Naive thymus-derived CD4-positive, alpha-beta T cell (primary cell): Measurements from ENCODE around the gene NTF4. TPM values are rescaled to one million over a fixed set of nuclear protein-coding genes. Genes with fewer than 3 reads are reported as not detected.
"Not testable (repeated sequence)": the region's sequence is repeated elsewhere in the genome, so short reads cannot be mapped to it uniquely, and the experiment has no call there.

Experiments
- ATAC-seq: fragments of 150-1000 bp; cut with Tn5 transposase; 2 replicates; pipeline ENCODE4 v1.10.0; 2021; ENCODE audit warnings: mild to moderate bottlenecking, moderate library complexity
- CTCF ChIA-PET: fragments of 350-600 bp; sonication (Branson Sonifier 250); formaldehyde crosslinking; loops from one replicate; lab custom pipeline; 2021; ENCODE audit warnings: antibody characterized with exemption; lab: Charles Lee
- POLR2A ChIA-PET: fragments of 350-600 bp; sonication (Branson Sonifier 250); formaldehyde crosslinking; loops from one replicate; lab custom pipeline; 2021; ENCODE audit warnings: antibody characterized with exemption, inconsistent platforms; lab: Charles Lee
- DNase-seq, 9 donors: peaks; one replicate each; pipeline versions ENCODE4 v3.0.0 to v3.0.0-alpha.2; 2020 to 2022; ENCODE audit warnings: mixed read lengths in 1 of 9
- H3K27ac ChIP-seq: one replicate; pipeline ENCODE4 v1.7.0; 2013; ENCODE audit warnings: mild to moderate bottlenecking, low read depth, low read length, moderate library complexity
- H3K27me3 ChIP-seq, 2 donors: one replicate each; pipeline ENCODE4 v1.7.0; 2013; ENCODE audit warnings: low read length in 2 of 2, mild to moderate bottlenecking in 2 of 2, moderate library complexity in 2 of 2; ENCODE audit not compliant: control insufficient read depth in 2 of 2, insufficient read depth in 2 of 2
- H3K36me3 ChIP-seq, 3 experiments: 1 replicate in 2 of 3; 2 replicates in 1 of 3; pipeline ENCODE4 v1.7.0; 2013; ENCODE audit warnings: low read length in 3 of 3, mild to moderate bottlenecking in 3 of 3, moderate library complexity in 1 of 3; ENCODE audit not compliant: insufficient read depth in 3 of 3, control insufficient read depth in 2 of 3
- H3K4me1 ChIP-seq, 2 donors: one replicate each; pipeline ENCODE4 v1.7.0; 2013; ENCODE audit warnings: low read length in 2 of 2, mild to moderate bottlenecking in 2 of 2, moderate library complexity in 1 of 2; ENCODE audit not compliant: control insufficient read depth in 2 of 2, insufficient read depth in 2 of 2
- H3K4me3 ChIP-seq: 2 replicates; pipeline ENCODE4 v1.7.0; 2013; ENCODE audit warnings: mild to moderate bottlenecking, low read length
- H3K9me3 ChIP-seq, 3 experiments: 1 replicate in 2 of 3; 2 replicates in 1 of 3; pipeline ENCODE4 v1.7.0; 2013; ENCODE audit warnings: low read length in 3 of 3; ENCODE audit not compliant: control insufficient read depth in 2 of 3
- H3K27ac Mint-ChIP-seq, 9 donors: one replicate each; pipeline ENCODE4 v1.8.0; 2020 to 2022; ENCODE audit warnings: mixed read lengths in 9 of 9, mild to moderate bottlenecking in 8 of 9, moderate library complexity in 5 of 9, inconsistent platforms in 2 of 9
- H3K27me3 Mint-ChIP-seq, 5 donors: one replicate each; pipeline ENCODE4 v1.8.0; 2021 to 2022; ENCODE audit warnings: mixed read lengths in 5 of 5, mild to moderate bottlenecking in 1 of 5
- H3K36me3 Mint-ChIP-seq, 5 donors: one replicate each; pipeline ENCODE4 v1.8.0; 2020 to 2022; ENCODE audit warnings: mixed read lengths in 5 of 5, mild to moderate bottlenecking in 3 of 5, inconsistent platforms in 1 of 5
- H3K4me1 Mint-ChIP-seq, 7 donors: one replicate each; pipeline ENCODE4 v1.8.0; 2020 to 2022; ENCODE audit warnings: mixed read lengths in 7 of 7, mild to moderate bottlenecking in 3 of 7, inconsistent platforms in 1 of 7
- H3K4me3 Mint-ChIP-seq, 10 donors: one replicate each; pipeline ENCODE4 v1.8.0; 2020 to 2022; ENCODE audit warnings: mild to moderate bottlenecking in 10 of 10, mixed read lengths in 10 of 10, moderate library complexity in 6 of 10, inconsistent platforms in 2 of 10
- H3K9me3 Mint-ChIP-seq, 11 donors: one replicate each; pipeline ENCODE4 v1.8.0; 2020 to 2022; ENCODE audit warnings: mixed read lengths in 11 of 11, mild to moderate bottlenecking in 4 of 11, inconsistent platforms in 1 of 11, moderate library complexity in 1 of 11
- intact Hi-C, 2 donors: fragments of 100-400 bp; cut with micrococcal nuclease; formaldehyde crosslinking; loops; one replicate each; pipeline ENCODE4 v1.15.1; 2023
- polyA plus RNA-seq, 2 donors: library from polyadenylated mRNA; unstranded; fragments of 300-500 nt; fragmentation: Illumina TruSeq; gene quantifications; one replicate each; pipeline ENCODE4 v1.2.3, GENCODE V29; 2021
- total RNA-seq, 6 experiments: library from RNA in 5 of 6; stranded (reverse) in 5 of 6; gene quantifications; 1 replicate in 5 of 6; 2 replicates in 1 of 6; pipeline ENCODE4 v1.2.3 and lab custom pipeline; 2021 to 2026

NTF4 gene
- total and polyA plus RNA-seq, 7 experiments from 2014 or later = not detected

DNA sequence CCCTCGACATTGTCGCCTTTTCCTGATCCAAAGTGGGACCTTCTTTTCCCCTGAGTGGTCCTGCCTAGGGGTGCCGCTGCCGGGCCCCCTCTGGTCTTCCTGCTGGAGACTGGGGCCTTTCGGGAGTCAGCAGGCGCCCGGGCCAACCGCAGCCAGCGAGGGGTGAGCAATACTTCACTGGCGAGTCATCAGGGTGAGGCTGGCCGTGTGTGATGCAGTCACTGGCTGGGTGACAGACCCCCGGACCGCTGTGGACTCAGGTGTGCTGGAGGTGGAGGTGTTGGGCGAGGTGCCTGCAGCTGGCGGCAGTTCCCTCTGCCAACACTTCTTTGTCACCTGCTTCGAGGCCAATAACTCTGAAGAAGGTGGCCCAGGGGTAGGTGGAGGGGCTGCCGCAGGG lies 22.4 kb downstream of the NTF4 start:
- no peaks in the 10 kb centered on the region for H3K27me3 Mint-ChIP-seq
- no peak for DNase-seq
- H3K4me1 Mint-ChIP-seq = no peaks in the 10 kb centered on the region
- H3K27ac Mint-ChIP-seq = no peak overlapping the region
- H3K36me3 Mint-ChIP-seq = no peaks in the 10 kb centered on the region
- no peaks in the 10 kb centered on the region for H3K9me3 Mint-ChIP-seq
- intact Hi-C loops = no loop called here
- ChIA-PET CTCF (no interaction called here), POLR2A (no interaction called here)
- H3K4me3 Mint-ChIP-seq = no peak overlapping the region
- Histone ChIP-seq H3K9me3 (no peaks in the 10 kb centered on the region), H3K4me3 (no peak overlapping the region), H3K36me3 (no peaks in the 10 kb centered on the region), H3K4me1 (no peaks in the 10 kb centered on the region), H3K27me3 (no peaks in the 10 kb centered on the region), H3K27ac (no peak overlapping the region)
- no peak for ATAC-seq

DNA sequence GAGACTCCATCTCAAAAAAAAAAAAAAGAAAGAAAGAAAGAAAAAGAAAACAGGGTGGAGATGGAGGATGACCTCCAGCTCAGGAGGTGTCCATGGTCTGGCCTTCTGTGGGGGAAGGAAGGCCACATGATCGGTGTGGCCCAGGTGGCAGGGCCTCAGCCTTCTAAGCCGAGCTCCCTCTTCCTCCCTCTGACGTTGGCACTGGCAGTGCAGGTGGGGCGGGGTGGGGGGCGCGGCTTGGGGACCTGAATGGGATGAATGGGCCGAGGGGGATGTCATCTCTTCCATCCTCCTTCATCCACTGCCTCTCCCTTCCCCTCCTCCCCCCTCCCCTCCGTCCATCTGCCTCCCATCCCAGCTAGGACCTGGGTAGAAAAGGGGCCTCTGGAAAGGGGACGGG lies 24.9 kb downstream of the NTF4 start:
- DNase-seq, intact Hi-C loops, H3K9me3 ChIP-seq, H3K27me3 ChIP-seq, H3K27me3 Mint-ChIP-seq, H3K36me3 Mint-ChIP-seq, H3K36me3 ChIP-seq, ATAC-seq, H3K27ac ChIP-seq, H3K4me3 ChIP-seq, H3K27ac Mint-ChIP-seq, POLR2A ChIA-PET, CTCF ChIA-PET, H3K4me1 ChIP-seq, H3K4me3 Mint-ChIP-seq, H3K4me1 Mint-ChIP-seq, H3K9me3 Mint-ChIP-seq: not testable (repeated sequence)

DNA sequence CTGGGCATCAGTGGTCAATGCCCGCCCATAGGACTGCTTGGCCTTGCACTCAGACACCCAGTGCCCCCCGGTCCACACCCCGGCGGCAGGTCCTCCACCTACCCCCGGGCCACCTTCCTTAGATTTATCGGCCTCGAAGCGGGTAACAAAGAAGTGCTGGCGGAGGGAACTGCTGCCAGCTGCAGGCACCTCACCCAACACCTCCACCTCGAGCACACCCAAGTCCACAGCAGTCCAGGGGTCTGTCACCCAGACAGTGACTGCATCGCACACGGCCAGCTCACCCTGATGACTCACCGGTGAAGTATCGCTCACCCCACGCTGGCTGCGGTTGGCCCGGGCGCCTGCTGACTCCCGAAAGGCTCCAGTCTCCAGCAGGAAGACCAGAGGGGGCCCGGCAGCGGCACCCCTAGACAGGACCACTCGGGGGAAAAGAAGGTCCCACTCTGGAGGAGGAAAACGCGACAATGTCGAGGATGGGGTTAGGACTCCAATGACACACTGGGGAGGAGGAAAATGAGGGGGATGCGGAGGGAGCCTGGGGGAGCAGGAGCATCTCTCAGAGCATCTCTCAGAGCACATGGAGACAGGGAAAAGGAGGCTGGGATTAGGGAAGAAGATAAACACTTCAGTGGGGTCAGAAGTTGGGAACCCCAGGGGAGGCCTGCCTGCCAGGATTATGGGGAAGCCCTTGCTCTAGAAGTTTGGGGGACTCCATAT lies 25.9 kb downstream of the NTF4 start:
- H3K4me3 Mint-ChIP-seq, DNase-seq, H3K9me3 ChIP-seq, H3K4me1 ChIP-seq, H3K27me3 Mint-ChIP-seq, H3K27ac Mint-ChIP-seq, intact Hi-C loops, POLR2A ChIA-PET, H3K27me3 ChIP-seq, CTCF ChIA-PET, ATAC-seq, H3K4me3 ChIP-seq, H3K36me3 Mint-ChIP-seq, H3K36me3 ChIP-seq, H3K9me3 Mint-ChIP-seq, H3K4me1 Mint-ChIP-seq, H3K27ac ChIP-seq: not testable (repeated sequence)

DNA sequence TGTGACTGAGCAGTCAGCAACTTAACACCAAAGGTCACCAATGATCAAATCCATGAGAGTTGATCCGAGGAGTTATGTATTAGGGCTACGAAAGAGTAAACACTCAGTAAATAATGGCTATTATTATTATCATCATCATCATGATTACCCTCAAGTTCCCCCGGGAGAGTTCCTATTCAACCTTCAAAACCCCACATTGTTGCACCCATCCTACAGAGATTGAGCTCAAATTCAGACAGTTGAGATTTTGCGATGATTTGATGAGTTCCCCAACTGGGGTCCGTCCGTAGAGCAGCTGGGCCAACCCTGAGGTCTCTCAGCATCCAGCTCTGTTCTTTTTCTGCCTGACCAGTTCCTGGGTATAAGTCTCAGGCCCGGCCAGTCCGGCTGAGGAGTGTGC lies 26.5 kb downstream of the NTF4 start:
- H3K36me3 ChIP-seq, H3K9me3 Mint-ChIP-seq, H3K9me3 ChIP-seq, H3K4me3 Mint-ChIP-seq, H3K36me3 Mint-ChIP-seq, H3K4me1 ChIP-seq, H3K27me3 Mint-ChIP-seq, H3K27ac ChIP-seq, H3K27me3 ChIP-seq, POLR2A ChIA-PET, H3K4me3 ChIP-seq, DNase-seq, ATAC-seq, H3K27ac Mint-ChIP-seq, intact Hi-C loops, H3K4me1 Mint-ChIP-seq, CTCF ChIA-PET: not testable (repeated sequence)

DNA sequence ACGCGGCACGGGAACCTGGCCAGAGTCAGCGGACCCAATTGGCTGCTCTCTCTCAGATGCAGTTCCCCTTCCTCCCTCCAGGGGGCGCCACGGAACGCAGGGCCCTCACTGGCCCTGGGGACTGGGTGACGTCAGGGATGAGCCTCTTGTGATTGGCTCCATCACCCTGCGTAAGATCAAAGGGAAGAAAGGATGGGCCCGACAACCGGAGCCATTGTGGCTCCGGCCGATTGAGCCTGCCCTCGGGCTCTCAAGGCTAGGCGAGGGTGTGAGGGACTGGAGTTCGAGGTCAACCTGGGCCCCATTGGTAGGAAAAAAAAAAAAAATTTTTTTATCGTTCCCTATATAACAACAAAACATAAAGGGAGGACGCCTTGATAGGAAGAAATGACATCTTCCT lies 27.8 kb downstream of the NTF4 start, which contains the start of gene CGB1:
Gene CGB1 (minus strand): TSS at position 81 of the 400 bp plus-strand sequence. CDS start 184 bp downstream, outside the sequence.
- H3K9me3 Mint-ChIP-seq, H3K4me1 Mint-ChIP-seq, H3K27me3 Mint-ChIP-seq, ATAC-seq, H3K27me3 ChIP-seq, H3K27ac ChIP-seq, intact Hi-C loops, H3K4me3 Mint-ChIP-seq, H3K4me3 ChIP-seq, POLR2A ChIA-PET, H3K9me3 ChIP-seq, H3K4me1 ChIP-seq, H3K36me3 Mint-ChIP-seq, H3K36me3 ChIP-seq, H3K27ac Mint-ChIP-seq: not testable (repeated sequence)
- peak in 3 of 9 donors; percentile 23 to 51 (median 42) for DNase-seq
- CTCF ChIA-PET = interaction anchor here (0.6 kb wide), 1 partner anchor 741 kb away, joined by 5 read pairs; no protein-coding TSS in a partner anchor

DNA sequence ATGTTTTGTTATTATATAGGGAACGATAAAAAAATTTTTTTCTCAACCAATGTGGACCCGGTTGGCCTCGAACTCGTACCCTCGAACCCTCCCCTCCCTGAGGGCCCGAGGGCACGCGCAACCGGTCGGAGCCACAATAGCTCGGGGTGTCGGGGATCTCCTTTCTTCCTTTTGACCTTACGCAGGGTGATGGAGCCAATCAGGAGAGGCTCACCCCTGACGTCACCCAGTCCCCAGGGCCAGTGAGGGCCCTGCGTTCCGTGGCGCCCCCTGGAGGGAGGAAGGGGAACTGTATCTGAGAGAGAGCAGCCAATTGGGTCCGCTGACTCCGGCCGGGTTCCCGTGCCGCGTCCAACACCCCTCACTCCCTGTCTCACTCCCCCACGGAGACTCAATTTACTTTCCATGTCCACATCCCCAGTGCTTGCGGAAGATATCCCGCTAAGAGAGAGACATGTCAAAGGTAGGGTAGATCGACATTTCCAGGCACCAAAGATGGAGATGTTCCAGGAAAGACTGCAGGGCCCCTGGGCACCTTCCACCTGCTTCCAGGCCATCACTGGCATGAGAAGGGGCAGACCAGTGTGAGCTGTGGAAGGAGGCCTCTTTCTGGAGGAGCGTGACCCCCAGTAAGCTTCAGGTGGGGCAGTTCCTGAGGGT lies 32.8 kb downstream of the NTF4 start, which contains the start of gene CGB2:
Gene CGB2 (plus strand): TSS at position 249 of the 660 bp plus-strand sequence. CDS start 206 bp downstream, at position 455.
- ATAC-seq (peak; percentile 54), DNase-seq (peak in 7 of 9 donors; percentile 28 to 70 (median 40))
- H3K9me3 ChIP-seq, H3K9me3 Mint-ChIP-seq, H3K4me1 ChIP-seq, POLR2A ChIA-PET, H3K4me3 ChIP-seq, H3K4me3 Mint-ChIP-seq, H3K27me3 ChIP-seq, H3K36me3 ChIP-seq, H3K27me3 Mint-ChIP-seq, H3K27ac ChIP-seq, intact Hi-C loops, H3K36me3 Mint-ChIP-seq, H3K4me1 Mint-ChIP-seq, CTCF ChIA-PET: not testable (repeated sequence)
- H3K27ac Mint-ChIP-seq = peak within 1 kb of the TSS in 1 of 9 donors; percentile 74

DNA sequence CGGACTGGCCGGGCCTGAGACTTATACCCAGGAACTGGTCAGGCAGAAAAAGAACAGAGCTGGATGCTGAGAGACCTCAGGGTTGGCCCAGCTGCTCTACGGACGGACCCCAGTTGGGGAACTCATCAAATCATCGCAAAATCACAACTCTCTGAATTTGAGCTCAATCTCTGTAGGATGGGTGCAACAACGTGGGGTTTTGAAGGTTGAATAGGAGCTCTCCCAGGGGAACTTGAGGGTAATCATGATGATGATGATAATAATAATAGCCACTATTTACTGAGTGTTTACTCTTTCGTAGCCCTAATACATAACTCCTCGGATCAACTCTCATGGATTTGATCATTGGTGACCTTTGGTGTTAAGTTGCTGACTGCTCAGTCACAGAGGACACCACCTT lies 34.3 kb downstream of the NTF4 start:
- H3K4me3 Mint-ChIP-seq, ATAC-seq, H3K27ac Mint-ChIP-seq, H3K27me3 ChIP-seq, H3K9me3 Mint-ChIP-seq, H3K4me1 Mint-ChIP-seq, DNase-seq, H3K36me3 Mint-ChIP-seq, H3K36me3 ChIP-seq, H3K4me1 ChIP-seq, H3K27me3 Mint-ChIP-seq, POLR2A ChIA-PET, H3K9me3 ChIP-seq, H3K4me3 ChIP-seq, intact Hi-C loops, H3K27ac ChIP-seq: not testable (repeated sequence)
- CTCF ChIA-PET = interaction anchor here (0.6 kb wide), 1 partner anchor 743 kb away, joined by 8 read pairs; no protein-coding TSS in a partner anchor
